ENCODE measurements around the gene POGZ. TPM values are rescaled to one million over a fixed set of nuclear protein-coding genes. Genes with fewer than 3 reads are reported as not detected.
A peak's percentile ranks its signal among the peaks of the same experiment; 100 is the strongest.

The POGZ gene
- total RNA-seq, 1 experiment from 2014 or later: 4.2 TPM

- DNase-seq: peak; percentile 62
- Histone ChIP-seq H3K4me3 (peak within 1 kb of the TSS; percentile 30), H3K9me3 (no peaks in the 10 kb centered on the region), H3K36me3 (no peaks in the 10 kb centered on the region), H3K27me3 (no peaks in the 10 kb centered on the region)
Observed at GRCh38 chr1:151372058-151372934, 87.0 kb downstream of the POGZ start, which contains the start of gene SELENBP1. TSS of gene SELENBP1 (minus strand) at chr1:151372705. CDS start at chr1:151372641, 64 bp downstream.

GRCh38 chr1:151371370-151372057 is 87.8 kb downstream of the POGZ start:
- Histone ChIP-seq H3K27me3 (no peaks in the 10 kb centered on the region), H3K36me3 (no peaks in the 10 kb centered on the region), H3K9me3 (no peaks in the 10 kb centered on the region), H3K4me3 (no peak overlapping the region; the same call in 1 of the 2 replicates)
- DNase-seq: peak; percentile 84

GRCh38 chr1:151370211-151370911 is 88.9 kb downstream of the POGZ start:
- no peaks in the 10 kb centered on the region for H3K9me3 ChIP-seq
- no peak for DNase-seq
- no peak overlapping the region for H3K4me3 ChIP-seq
- no peaks in the 10 kb centered on the region for H3K36me3 ChIP-seq
- no peaks in the 10 kb centered on the region for H3K27me3 ChIP-seq

DNA sequence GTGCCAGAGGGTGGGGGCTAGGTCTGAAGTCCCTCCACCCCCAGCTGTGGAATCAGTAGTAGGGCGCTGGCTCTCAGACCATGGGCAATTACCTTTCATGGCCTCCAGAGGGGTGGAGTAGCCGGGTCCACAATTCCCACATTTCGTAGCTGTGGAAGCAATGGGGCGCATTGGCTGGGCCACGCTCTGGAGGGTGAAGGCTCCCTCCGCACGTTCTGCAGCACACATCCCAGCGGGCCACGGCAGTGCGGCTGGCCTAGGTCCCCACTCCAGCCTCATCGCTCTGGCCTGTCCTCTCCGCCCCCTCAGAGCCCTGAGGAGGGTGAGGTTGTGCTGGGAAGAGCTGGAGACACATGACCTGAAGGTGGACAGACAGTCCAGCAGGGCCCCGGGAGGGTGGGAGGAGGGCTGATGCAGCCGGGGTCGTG is 89.7 kb downstream of the POGZ start:
- no peaks in the 10 kb centered on the region for H3K9me3 ChIP-seq
- DNase-seq: no peak
- no peaks in the 10 kb centered on the region for H3K27me3 ChIP-seq
- H3K36me3 ChIP-seq: no peaks in the 10 kb centered on the region
- H3K4me3 ChIP-seq: no peak overlapping the region

DNA sequence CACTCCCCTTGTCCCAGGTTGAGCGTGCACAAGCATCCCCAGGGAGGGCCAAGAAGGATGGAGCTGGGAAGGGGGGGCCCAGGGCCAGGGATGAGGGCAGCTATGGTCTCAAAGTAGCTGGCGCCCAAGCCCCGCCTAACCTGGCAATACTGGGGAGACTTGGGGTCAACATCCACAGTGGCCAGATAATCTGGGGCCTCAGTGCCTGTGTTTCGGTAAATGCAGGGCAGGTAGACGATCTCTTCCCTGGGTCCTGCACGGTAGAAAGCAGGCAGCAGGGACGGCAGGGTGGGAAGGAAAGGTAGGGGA is 90.0 kb downstream of the POGZ start:
- Histone ChIP-seq H3K27me3 (no peaks in the 10 kb centered on the region), H3K4me3 (no peak overlapping the region)

GRCh38 chr1:151368393-151369301 is 90.6 kb downstream of the POGZ start:
- Histone ChIP-seq H3K9me3 (no peaks in the 10 kb centered on the region; the same call in 1 of the 2 replicates), H3K36me3 (no peaks in the 10 kb centered on the region), H3K27me3 (no peaks in the 10 kb centered on the region), H3K4me3 (no peak overlapping the region)
- no peak for DNase-seq

More for the DNA sequence above, 90.0 kb downstream of the POGZ start:
- no peak for DNase-seq
- Histone ChIP-seq H3K36me3 (no peaks in the 10 kb centered on the region), H3K9me3 (no peaks in the 10 kb centered on the region)

DNA sequence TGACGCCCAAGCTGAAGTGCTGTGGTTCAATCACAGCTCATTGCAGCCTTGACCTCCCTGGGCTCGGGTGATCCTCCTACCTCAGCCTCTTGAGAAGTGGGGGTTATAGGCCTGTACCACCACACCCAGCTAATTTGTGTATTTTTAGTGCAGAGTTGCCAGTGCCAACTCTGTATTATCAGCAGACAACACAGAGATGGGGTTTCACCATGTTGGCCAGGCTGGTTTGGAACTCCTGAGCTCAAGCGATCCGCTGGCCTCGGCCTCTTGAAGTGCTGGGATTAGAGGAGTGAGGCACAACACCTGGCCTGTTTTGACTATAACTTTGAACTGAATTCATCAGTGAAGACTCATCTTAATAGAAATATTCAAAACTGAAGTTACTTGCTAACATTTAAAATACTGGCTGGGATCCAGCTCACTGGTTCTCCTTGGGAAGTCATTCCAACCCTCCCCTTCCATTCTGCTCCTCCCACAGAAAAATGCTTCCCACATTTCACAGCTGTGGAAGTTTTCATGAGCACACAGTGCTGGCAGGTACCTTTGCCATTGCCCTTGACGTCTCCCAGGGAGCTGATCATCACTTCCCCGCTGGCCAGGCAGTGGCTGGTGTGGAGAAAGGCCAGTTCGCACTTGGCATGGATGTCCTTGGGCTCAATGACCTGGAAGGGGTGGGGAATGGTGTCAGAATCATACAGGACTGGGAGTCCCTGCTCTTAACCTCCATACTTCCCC is 91.5 kb downstream of the POGZ start:
- no peaks in the 10 kb centered on the region for H3K36me3 ChIP-seq
- no peaks in the 10 kb centered on the region for H3K27me3 ChIP-seq
- no peak for DNase-seq
- peaks cover 5% of the 10 kb centered on the region for H3K9me3 ChIP-seq
- H3K4me3 ChIP-seq: no peak overlapping the region

DNA sequence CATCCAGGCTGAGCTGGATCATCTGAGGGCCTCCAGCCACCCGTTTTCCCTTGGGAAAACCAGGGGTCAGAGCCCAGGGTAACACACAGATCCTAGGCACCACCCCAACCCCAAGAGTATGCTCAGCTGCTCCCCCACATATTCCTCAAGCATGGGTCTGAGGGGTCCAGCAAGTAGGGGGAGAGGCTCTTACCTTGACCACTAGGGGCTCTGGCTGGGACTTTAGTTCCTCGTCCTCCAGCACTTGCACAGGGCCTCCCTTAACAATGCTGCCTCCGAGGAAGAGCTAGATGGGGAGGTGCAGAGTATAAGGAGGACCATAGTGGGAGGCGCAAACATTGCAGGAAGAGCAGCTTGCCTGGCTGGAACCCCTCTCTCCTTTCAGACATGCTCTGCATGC is 94.3 kb downstream of the POGZ start:
- Histone ChIP-seq H3K9me3 (peaks cover 9% of the 10 kb centered on the region), H3K27me3 (no peaks in the 10 kb centered on the region), H3K36me3 (no peaks in the 10 kb centered on the region), H3K4me3 (no peak overlapping the region)
- no peak for DNase-seq

- Histone ChIP-seq H3K4me3 (no peak overlapping the region), H3K27me3 (no peaks in the 10 kb centered on the region), H3K9me3 (peaks cover 9% of the 10 kb centered on the region), H3K36me3 (no peaks in the 10 kb centered on the region)
- DNase-seq: no peak
Observed at GRCh38 chr1:151362308-151363155, 96.8 kb downstream of the POGZ start.

GRCh38 chr1:151361883-151362282 is 97.4 kb downstream of the POGZ start:
- no peak for DNase-seq
- H3K4me3 ChIP-seq: no peak overlapping the region
- no peaks in the 10 kb centered on the region for H3K27me3 ChIP-seq
- H3K36me3 ChIP-seq: no peaks in the 10 kb centered on the region
- H3K9me3 ChIP-seq: peaks cover 9% of the 10 kb centered on the region

- Histone ChIP-seq H3K4me3 (no peak overlapping the region), H3K27me3 (no peaks in the 10 kb centered on the region), H3K36me3 (no peaks in the 10 kb centered on the region), H3K9me3 (peaks cover 17% of the 10 kb centered on the region)
- no peak for DNase-seq
Observed at GRCh38 chr1:151356696-151357095, 102.6 kb downstream of the POGZ start.

Other genes starting within 250 kb of the POGZ start
- gene PSMD4, start 204.8 kb downstream of the POGZ start, total RNA-seq (2014; rRNA removed; shearing (Covaris generic); ENCODE audit: low replicate concordance): 225 and 311 TPM in 2 replicates
- gene ZNF687, start 177.2 kb downstream of the POGZ start, total RNA-seq (2014; rRNA removed; shearing (Covaris generic); ENCODE audit: low replicate concordance): 14.9 and 22.9 TPM in 2 replicates
- 42.2 and 44.2 TPM in 2 replicates for gene PI4KB, start 132.1 kb downstream of the POGZ start, total RNA-seq (2014; rRNA removed; shearing (Covaris generic); ENCODE audit: low replicate concordance)
- 39.5 and 61.6 TPM in 2 replicates for gene RFX5, start 112.2 kb downstream of the POGZ start, total RNA-seq (2014; rRNA removed; shearing (Covaris generic); ENCODE audit: low replicate concordance)
- gene SELENBP1, start 86.8 kb downstream of the POGZ start, total RNA-seq (2014; rRNA removed; shearing (Covaris generic); ENCODE audit: low replicate concordance): 6.0 and 10.2 TPM in 2 replicates
- 609 and 703 TPM in 2 replicates for gene PSMB4, start 59.9 kb downstream of the POGZ start, total RNA-seq (2014; rRNA removed; shearing (Covaris generic); ENCODE audit: low replicate concordance)
- 0.05 TPM in 1 of 2 replicates, not detected in the other for gene CGN, start 51.9 kb upstream of the POGZ start, total RNA-seq (2014; rRNA removed; shearing (Covaris generic); ENCODE audit: low replicate concordance)
- gene TUFT1, start 80.8 kb upstream of the POGZ start, total RNA-seq (2014; rRNA removed; shearing (Covaris generic); ENCODE audit: low replicate concordance): 18.8 and 19.8 TPM in 2 replicates
- 17.1 and 44.5 TPM in 2 replicates for gene SNX27, start 152.6 kb upstream of the POGZ start, total RNA-seq (2014; rRNA removed; shearing (Covaris generic); ENCODE audit: low replicate concordance)

Measured in MG63 (cell line).